Measurements from ENCODE around the gene JADE2.
A peak's percentile ranks its signal among the peaks of the same experiment; 100 is the strongest.
"Not testable (repeated sequence)": the region's sequence is repeated elsewhere in the genome, so short reads cannot be mapped to it uniquely, and the experiment has no call there.

Gene JADE2

GRCh38 chr5:134524826-134525682 lies at the start of gene JADE2:
Gene JADE2 (plus strand): TSS chr5:134525670. CDS start chr5:134535858, 10,188 bp downstream.
- DNase-seq: peak; percentile 74 to 76

DNA sequence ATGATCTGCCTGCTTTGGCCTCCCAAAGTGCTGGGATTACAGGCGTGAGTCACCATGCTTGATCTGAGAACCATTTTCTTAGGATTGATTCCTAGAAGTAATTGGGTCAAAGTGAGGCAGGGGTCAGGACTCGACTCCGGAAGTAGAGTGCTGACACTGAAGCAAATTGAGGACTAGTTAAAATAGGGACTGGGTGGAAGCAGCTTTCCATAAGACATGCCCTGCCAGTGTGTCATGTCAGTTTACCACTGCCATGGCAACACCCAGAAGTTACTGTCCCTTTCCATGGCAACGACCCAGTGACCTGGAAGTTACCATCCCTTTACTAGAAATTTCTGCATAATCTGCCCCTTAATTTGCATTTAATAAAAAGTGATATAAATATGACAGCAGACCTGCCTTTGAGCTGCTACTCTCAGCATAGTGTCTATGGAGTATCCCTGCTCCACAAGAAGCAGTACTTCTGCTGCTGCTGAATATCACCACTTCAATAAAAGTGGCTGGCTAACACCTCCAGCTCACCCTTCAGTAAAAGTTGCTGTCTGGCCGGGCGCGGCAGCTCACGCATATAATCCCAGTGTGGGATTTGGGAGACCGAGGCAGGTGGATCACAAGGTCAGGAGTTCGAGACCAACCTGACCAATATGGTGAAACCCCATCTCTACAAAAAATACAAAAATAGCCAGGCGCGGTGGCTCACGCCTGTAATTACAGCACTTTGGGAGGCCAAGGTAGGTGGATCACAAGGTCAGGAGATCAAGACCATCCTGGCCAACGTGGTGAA lies 47.8 kb upstream of the JADE2 start:
- DNase-seq: no peak

GRCh38 chr5:134479839-134480238 lies 45.6 kb upstream of the JADE2 start:
- DNase-seq: no peak

GRCh38 chr5:134489227-134489944 lies 36.1 kb upstream of the JADE2 start:
- DNase-seq: no peak

- no peak for DNase-seq
These were observed 35.1 kb upstream of the JADE2 start for GRCh38 chr5:134490255-134490924.

DNA sequence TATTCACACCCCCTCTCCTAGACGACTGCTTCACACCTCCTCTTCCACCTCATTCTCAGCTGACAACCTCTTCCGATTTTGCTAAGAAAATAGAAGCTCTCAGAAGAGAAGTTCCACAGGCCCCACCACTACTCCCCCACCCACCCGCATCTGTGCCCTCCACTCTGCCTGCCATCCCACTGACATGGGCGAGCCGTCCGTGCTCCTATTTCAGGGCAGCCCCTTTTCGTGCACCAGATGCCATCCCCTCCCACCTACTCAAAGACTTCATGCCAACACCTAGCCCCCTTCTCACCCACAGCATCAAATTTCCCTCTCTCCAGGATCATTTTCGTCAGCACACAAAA lies 34.6 kb upstream of the JADE2 start:
- DNase-seq: no peak

DNA sequence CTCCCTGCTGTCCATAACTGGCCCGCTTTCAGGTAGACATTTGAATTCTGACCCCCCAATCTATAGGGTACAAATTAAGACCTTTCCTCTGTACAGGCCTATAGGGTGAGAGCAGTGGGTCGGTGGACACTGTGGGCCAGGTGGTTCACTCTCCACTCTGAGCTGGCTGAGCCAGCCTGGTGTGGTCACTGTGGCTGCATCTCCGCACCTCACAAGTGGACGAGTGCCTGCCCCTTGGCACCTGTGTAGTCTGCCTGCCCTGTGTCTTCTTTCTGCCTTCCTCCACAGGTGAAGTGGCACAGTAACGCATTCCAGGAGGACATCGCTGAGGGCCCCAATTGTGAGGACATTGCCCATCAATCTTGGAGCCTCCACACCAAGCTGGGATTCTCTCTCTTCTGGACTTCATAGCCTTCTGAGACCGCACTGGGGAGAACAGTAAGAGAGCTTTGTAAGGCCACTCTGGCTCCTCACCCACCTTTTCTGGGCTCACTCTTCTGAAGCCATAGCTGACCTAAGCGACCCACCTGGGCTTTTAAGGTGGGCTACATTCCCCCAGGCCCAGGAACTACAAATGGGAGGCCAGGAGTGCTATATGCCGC lies 33.5 kb upstream of the JADE2 start:
- no peak for DNase-seq

DNA sequence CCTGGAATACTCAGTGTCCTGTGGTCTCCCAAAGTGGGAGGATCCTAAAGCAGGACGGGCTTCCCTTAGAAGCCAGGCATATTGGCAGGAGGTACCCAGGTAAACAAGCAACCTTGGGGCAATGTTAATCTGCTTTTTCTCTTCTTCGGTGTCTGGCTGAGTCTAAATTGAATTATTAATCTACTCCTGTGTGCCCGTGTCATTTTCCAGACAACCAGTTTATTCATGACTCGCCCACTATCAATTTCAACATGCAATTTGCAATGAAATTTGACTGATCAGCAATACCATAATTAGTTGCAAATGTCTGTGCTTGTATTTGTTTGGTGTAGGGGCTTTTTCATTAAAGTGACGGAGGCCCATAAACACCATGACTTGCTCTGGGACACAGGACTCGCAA lies 32.9 kb upstream of the JADE2 start:
- DNase-seq: no peak

DNA sequence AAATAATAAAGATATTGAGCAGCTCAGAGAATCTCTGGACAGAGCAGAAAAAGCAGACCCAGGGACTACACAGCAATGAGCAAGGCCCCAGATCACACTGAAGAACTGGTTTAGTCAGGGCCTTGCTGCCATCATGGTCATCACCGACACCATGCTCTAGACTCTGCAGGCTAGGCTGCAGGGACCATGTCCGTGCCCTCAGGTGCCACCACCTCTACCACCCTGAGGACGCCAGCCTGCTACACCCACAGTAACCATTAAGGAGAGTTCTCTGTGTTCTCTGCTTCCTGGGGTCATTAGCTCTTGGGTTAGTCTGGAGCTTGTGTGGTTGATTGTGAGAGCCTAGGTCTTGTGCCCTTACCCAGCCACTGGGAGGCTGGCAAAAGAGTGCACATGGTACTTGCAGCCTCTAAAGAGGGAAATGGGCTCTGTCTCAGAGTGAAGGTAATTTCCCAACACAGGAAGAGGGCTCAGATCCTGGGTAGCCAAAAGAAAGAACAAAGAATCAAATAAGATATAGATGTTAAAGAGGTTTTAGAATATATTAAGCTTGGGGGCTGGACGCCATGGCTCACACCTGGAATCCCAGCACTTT lies 31.9 kb upstream of the JADE2 start:
- no peak for DNase-seq

DNA sequence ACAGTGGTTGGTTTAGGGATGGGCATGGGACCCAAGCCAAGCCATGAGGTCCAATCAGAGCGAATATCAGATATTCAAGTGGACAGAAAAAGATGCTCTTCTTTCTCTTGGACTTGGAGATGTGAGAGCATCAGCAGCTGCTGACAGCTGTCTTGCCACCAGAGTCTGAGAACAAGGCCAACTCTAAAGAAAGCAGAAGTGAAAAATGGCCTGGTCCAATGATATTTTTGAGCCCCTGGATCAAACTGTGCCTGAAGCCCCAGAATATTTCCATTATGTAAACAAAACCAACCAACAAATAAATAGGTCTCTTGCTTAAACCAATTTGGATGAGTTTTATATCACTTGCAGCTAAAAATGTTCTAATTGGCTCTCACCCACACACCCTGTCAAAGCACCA lies 30.7 kb upstream of the JADE2 start:
- DNase-seq: no peak

DNA sequence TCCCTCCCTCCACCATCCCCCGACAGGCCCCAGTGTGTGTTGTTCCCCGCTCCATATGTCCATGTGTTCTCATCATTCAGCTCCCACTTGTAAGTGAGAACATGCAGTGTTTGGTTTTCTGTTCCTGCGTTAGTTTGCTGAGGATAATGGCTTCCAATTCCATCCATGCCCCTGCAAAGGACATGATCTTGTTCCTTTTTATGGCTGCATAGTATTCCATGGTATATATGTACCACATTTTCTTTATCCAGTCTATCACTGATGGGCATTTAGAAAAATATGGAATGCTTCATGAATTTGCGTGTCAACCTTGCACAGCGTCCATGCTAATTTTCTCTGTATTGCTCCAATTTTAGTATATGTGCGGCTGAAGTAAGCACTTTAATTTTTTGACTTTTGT lies 25.6 kb upstream of the JADE2 start:
- not testable (repeated sequence) for DNase-seq

GRCh38 chr5:134500699-134501430 lies 24.6 kb upstream of the JADE2 start:
- no peak for DNase-seq

DNA sequence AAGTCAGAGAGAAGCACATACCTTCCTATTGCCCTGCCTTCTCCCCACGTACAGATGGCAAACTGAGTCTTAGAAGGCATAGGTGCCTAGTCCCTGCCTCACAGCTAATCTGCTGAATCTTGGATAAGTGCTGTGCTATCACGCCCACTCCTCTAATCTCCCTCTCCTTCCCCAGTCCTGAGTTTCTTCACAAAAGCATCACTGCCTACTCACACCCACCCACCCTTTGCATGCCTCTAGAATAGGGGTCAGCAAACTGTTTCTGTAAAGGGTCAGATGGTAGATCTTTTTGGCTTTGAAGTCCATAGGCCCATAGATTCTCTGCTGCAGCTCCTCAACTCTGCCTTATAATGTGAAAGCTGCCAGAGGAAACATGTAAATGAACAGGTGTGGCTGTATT lies 23.2 kb upstream of the JADE2 start:
- DNase-seq: no peak

GRCh38 chr5:134503088-134503936 lies 22.2 kb upstream of the JADE2 start:
- peak; percentile 64 to 76 for DNase-seq

DNA sequence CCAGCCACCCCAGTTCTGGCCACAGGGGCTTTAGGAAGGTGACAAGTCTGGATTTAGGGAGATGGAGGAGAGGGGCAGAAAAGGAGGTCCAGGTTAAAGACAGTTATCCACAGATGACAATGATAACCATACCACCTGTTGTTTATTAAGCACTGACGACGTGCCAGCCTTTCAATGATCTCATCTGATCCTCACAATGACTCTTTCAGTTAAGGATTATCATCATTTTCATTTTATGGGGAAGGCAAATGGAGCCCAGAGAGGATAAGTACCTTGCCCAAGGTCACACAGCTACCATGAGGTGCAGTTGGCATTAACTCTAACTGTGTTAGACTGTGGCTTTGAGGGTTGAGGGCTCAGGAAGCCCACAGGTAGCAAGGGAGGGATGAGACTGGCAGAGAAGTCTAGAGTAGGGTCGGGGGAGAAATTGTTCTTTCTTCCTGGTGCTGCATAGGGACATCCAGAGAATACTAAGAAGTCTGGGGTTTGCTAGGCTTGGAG lies 21.5 kb upstream of the JADE2 start:
- DNase-seq: no peak

DNA sequence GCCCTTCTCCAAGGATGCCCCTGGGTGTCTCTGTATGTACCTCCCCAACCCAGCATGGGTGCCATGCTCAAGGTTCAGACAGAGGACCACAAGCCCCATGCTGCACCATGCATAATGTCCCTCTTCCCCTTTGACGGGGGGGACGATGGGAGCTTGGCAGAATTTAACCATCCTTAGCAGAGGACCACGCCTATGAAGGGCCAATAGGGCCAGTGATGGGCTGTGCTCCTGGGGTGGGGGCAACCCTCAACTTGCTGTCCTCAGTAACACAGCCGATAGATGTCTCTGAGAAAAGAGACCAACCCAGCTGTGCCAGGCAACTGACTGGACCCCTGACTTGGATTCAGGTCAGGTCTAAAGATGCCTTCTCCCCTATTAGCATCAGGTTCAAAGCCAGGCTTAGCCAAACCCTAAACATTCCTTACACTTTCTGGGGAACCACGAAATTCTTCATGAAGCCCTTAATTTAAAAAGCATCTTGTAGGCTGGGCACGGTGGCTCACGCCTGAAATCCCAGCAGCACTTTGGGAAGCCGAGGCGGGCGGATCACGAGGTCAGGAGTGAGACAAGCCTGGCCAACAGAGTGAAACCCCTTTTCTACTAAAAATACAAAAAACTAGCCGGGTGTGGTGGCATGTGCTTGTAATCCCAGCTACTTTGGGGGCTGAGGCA lies 20.7 kb upstream of the JADE2 start:
- DNase-seq: no peak

GRCh38 chr5:134506054-134507039 lies 19.1 kb upstream of the JADE2 start:
- no peak for DNase-seq

GRCh38 chr5:134507452-134507851 lies 18.0 kb upstream of the JADE2 start:
- DNase-seq: no peak
